HG03469 (cell line): Measurements from ENCODE around the gene KCNN4.

Experiments
- ATAC-seq: cut with Tn5 transposase; IDR thresholded peaks from one replicate; pipeline ENCODE4 v1.9.1; 2021; ENCODE audit warnings: mild to moderate bottlenecking, moderate library complexity, moderate number of reproducible peaks; ENCODE audit not compliant: unreplicated experiment

KCNN4 gene

GRCh38 chr19:43799502-43800142 is 18.8 kb upstream of the KCNN4 start:
- no peak for ATAC-seq

GRCh38 chr19:43798546-43799409 is 18.0 kb upstream of the KCNN4 start:
- no peak for ATAC-seq

GRCh38 chr19:43798026-43798545 is 17.3 kb upstream of the KCNN4 start:
- no peak for ATAC-seq

GRCh38 chr19:43797556-43797955 is 16.8 kb upstream of the KCNN4 start:
- no peak for ATAC-seq

GRCh38 chr19:43797118-43797517 is 16.3 kb upstream of the KCNN4 start:
- no peak for ATAC-seq

GRCh38 chr19:43790587-43790986 is 9.8 kb upstream of the KCNN4 start:
- ATAC-seq: no peak

GRCh38 chr19:43789029-43789428 is 8.3 kb upstream of the KCNN4 start:
- no peak for ATAC-seq

- no peak for ATAC-seq
These were observed 5.9 kb upstream of the KCNN4 start for GRCh38 chr19:43786665-43787064.

- no peak for ATAC-seq
These were observed 4.4 kb upstream of the KCNN4 start for GRCh38 chr19:43784981-43785808.

GRCh38 chr19:43784241-43784980 is 3.6 kb upstream of the KCNN4 start:
- no peak for ATAC-seq

- no peak for ATAC-seq
These were observed 2.9 kb upstream of the KCNN4 start for GRCh38 chr19:43783636-43784035.

GRCh38 chr19:43782689-43783231 is 2.0 kb upstream of the KCNN4 start:
- no peak for ATAC-seq

GRCh38 chr19:43782311-43782660 is 1.5 kb upstream of the KCNN4 start:
- no peak for ATAC-seq

- no peak for ATAC-seq
These were observed 997 bp upstream of the KCNN4 start for GRCh38 chr19:43781630-43782310.

GRCh38 chr19:43779820-43780219 is 953 bp downstream of the KCNN4 start:
- no peak for ATAC-seq

- ATAC-seq: no peak
These were observed 1.5 kb downstream of the KCNN4 start for GRCh38 chr19:43779147-43779819.

- no peak for ATAC-seq
These were observed 2.1 kb downstream of the KCNN4 start for GRCh38 chr19:43778651-43779050.

- ATAC-seq: no peak
These were observed 3.5 kb downstream of the KCNN4 start for GRCh38 chr19:43777163-43777695.

- no peak for ATAC-seq
These were observed 4.5 kb downstream of the KCNN4 start for GRCh38 chr19:43776286-43776685.
